Small intestine (tissue), 7 donors: ENCODE results near the gene USP13. TPM values are rescaled to one million over a fixed set of nuclear protein-coding genes. Genes with fewer than 3 reads are reported as not detected.

Experiments used
- DNase-seq, 2 donors: peaks; one replicate each; pipeline versions ENCODE4 v3.0.0 to v3.0.0-alpha.2; 2013
- FAIRE-seq: peaks from 2 replicates; lab custom pipeline; 2012; peaks lifted over from hg19 to GRCh38; lab: Jason Lieb, UNC
- H3K27ac ChIP-seq, 3 donors: one replicate each; pipeline ENCODE4 v1.5.1; 2013; ENCODE audit warnings: low read length in 2 of 3, mild to moderate bottlenecking in 2 of 3, control low read depth in 1 of 3, inconsistent platforms in 1 of 3, low read depth in 1 of 3, moderate library complexity in 1 of 3
- H3K27me3 ChIP-seq, 3 donors: one replicate each; pipeline ENCODE4 v1.6.1; 2013; ENCODE audit warnings: low read length in 3 of 3, inconsistent platforms in 1 of 3; ENCODE audit not compliant: control insufficient read depth in 3 of 3, insufficient read depth in 3 of 3
- H3K36me3 ChIP-seq, 3 donors: one replicate each; pipeline ENCODE4 v1.6.1; 2013; ENCODE audit warnings: low read length in 3 of 3, inconsistent platforms in 1 of 3, low read depth in 1 of 3, mild to moderate bottlenecking in 1 of 3, moderate library complexity in 1 of 3; ENCODE audit not compliant: control insufficient read depth in 3 of 3, insufficient read depth in 2 of 3
- H3K4me1 ChIP-seq, 3 donors: one replicate each; pipeline ENCODE4 v1.6.1; 2013; ENCODE audit warnings: low read length in 2 of 3, inconsistent platforms in 1 of 3, low read depth in 1 of 3, mild to moderate bottlenecking in 1 of 3, moderate library complexity in 1 of 3; ENCODE audit not compliant: control insufficient read depth in 3 of 3, insufficient read depth in 2 of 3
- H3K4me3 ChIP-seq, 3 donors: one replicate each; pipeline ENCODE4 v1.5.1; 2013; ENCODE audit warnings: low read length in 3 of 3, control low read depth in 1 of 3, inconsistent platforms in 1 of 3, low read depth in 1 of 3, mild to moderate bottlenecking in 1 of 3, moderate library complexity in 1 of 3
- H3K9me3 ChIP-seq, 2 donors: one replicate each; pipeline ENCODE4 v1.6.1; 2013; ENCODE audit warnings: low read depth in 1 of 2, low read length in 1 of 2; ENCODE audit not compliant: control insufficient read depth in 2 of 2, insufficient read depth in 1 of 2
- WGBS, 3 donors: extraction: QIAGEN DNeasy Blood & Tissue Kit; methylation state at CpG; one replicate each; pipeline ENCODE4 v1.1.7; 2013; 5-methylcytosine and 5-hydroxymethylcytosine counted together
- polyA plus RNA-seq, 4 donors: library from polyadenylated mRNA; stranded (reverse) in 3 of 4; unstranded in 1 of 4; fragments of 200-250 nt in 3 of 4; fragments of 120-200 nt in 1 of 4; gene quantifications; one replicate each; pipeline versions ENCODE4 v1.2.1 to v1.2.3, GENCODE V29; 2013
- donor health status: healthy with polysubstance abuse.
- donor health status: control.
- donor health status: control.
- donor health status: Bipolar disorder and iron deficiency.
- donor health status: healthy.

The USP13 gene
- polyA plus RNA-seq, 4 donors = 0.22 to 4.2 (median 1.8) TPM

DNA sequence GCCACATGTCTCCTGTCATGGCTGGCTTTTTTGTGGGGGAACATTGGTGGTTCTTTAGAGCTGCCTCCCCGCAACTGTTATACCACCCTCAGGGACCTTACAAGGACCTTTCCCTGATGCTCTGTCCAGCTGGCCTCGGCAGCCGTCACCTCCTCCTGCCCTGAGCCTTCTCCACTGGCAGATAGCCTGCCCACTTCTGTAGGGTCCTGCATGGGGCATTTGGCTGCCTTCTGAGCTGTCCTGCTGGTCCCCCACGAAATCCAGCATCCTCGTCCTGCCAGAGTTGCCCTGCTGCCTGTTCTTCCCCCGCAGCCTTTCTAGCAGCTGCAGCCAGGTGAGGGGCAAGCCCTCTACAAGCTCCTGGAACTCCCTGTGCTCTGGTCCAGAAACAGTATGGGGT, 86.2 kb downstream of the USP13 start:
- no peak overlapping the region for H3K27ac ChIP-seq
- H3K36me3 ChIP-seq = peaks cover 0 to 9% (median 0%) of the 10 kb centered on the region in 3 donors
- DNase-seq (no peak), FAIRE-seq (no peak)
- H3K9me3 ChIP-seq = no peaks in the 10 kb centered on the region
- H3K4me1 ChIP-seq = no peaks in the 10 kb centered on the region
- 91 to 99% (median 95%) methylated on average over 6 of the region's 6 CpGs for WGBS, 3 donors
- no peaks in the 10 kb centered on the region for H3K27me3 ChIP-seq
- H3K4me3 ChIP-seq = no peak overlapping the region

DNA sequence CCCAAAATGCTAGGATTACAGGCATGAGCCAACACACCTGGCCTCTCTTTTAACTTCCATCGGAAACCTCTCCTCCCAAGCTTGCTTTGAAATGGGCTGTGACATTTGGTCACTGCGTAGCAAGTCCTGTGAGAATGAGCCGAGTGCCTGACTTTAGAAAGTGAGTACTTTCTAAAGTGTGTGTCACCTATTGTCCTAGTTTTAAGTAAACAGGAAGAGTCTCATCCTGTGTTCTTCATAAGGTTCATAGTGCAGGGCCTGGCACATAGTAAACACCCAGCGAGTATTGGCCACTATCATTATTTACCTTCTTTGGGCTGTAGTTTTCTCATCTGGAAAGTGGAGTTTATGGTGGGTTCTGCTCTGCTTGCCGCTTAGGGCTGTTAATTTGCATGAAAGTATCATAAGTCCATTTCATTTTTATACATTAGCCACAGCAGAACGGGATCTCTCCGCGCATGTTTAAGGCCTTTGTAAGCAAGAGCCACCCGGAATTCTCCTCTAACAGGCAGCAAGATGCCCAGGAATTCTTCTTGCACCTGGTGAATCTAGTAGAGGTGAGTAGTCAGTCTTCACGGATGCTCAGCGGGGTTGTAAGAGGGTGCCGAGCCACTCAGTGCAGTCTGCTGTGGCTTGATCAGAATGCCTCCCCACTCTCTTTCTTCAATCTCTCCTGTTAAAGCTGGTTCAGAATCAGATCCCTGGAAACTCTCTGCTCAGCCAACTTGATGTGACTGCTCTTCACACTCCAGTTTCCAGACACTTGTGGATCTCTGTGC, 87.2 kb downstream of the USP13 start:
- DNase-seq = no peak
- no peaks in the 10 kb centered on the region for H3K4me1 ChIP-seq
- FAIRE-seq = no peak
- H3K36me3 ChIP-seq = peaks cover 0 to 13% (median 0%) of the 10 kb centered on the region in 3 donors
- H3K9me3 ChIP-seq = no peaks in the 10 kb centered on the region
- H3K4me3 ChIP-seq = no peak overlapping the region
- WGBS, 3 donors = 84 to 92% (median 90%) methylated on average over 12 of the region's 12 CpGs
- H3K27me3 ChIP-seq = no peaks in the 10 kb centered on the region
- no peak overlapping the region for H3K27ac ChIP-seq

DNA sequence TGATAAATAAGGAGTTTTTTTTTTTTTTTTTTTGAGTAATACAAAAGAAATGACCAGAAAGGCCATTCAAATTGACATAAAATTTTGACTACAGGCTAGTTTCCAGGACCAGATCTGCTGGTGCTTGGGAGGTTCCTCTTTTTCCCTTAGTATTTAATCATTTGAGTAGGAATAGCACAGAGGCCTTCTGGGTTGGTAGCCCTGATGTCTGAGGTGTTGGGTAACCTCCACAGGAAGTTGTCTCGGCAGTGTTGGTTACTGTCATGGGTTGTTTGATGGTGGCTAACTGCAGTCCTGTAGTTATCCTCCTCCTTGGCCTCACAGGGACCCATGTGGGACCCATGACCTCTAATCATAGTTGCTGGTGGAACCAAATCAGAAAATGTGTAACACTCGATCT, 91.1 kb downstream of the USP13 start:
- Histone ChIP-seq H3K4me1 (no peaks in the 10 kb centered on the region), H3K27me3 (no peaks in the 10 kb centered on the region), H3K4me3 (no peak overlapping the region), H3K9me3 (no peaks in the 10 kb centered on the region), H3K27ac (no peak overlapping the region), H3K36me3 (peaks cover 0 to 13% (median 0%) of the 10 kb centered on the region in 3 donors)
- 80 to 92% (median 81%) methylated on average over 2 of the region's 2 CpGs for WGBS, 3 donors
- FAIRE-seq (no peak), DNase-seq (no peak)

DNA sequence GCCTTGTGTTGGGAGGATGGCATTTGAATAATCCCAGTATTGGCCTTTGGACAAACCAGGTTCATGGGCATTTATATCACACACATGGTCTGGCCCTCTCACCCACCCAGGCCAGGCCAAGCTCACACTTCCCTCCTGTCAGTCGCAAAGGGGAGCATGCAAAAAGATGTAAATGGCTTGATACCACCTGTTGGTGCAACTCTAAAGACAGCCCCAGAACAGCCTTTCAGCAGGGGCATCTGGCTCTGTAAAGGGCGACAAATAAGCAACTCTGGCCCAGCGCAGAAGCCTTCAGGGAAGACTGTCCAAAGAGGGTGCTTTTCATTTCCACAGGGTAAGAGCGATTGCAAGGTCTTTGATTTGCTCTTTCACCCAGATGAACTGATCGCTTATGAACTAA, 91.8 kb downstream of the USP13 start:
- Histone ChIP-seq H3K27ac (no peak overlapping the region), H3K27me3 (no peaks in the 10 kb centered on the region), H3K4me3 (no peak overlapping the region), H3K36me3 (peaks cover 0 to 10% (median 0%) of the 10 kb centered on the region in 3 donors), H3K4me1 (no peaks in the 10 kb centered on the region), H3K9me3 (no peaks in the 10 kb centered on the region)
- FAIRE-seq (no peak), DNase-seq (no peak)
- WGBS, 3 donors = 95 to 98% (median 96%) methylated on average over 5 of the region's 5 CpGs

DNA sequence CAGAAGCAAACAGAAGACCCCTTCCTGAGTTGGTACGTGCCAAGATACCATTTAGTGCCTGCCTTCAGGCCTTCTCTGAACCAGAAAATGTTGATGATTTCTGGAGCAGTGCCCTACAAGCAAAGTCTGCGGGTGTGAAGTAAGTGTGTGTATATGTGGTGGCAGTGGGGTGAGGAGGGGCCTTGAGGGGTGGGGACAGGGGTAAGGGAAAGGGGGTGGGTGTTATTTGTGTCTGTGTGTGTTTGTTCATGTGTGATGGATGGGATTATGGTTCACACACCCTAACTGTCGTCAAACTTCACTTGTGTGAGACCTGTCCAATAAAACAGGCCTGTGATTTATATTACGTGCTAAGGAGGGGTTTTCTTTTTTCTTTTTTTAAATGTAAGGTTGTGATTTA, 92.2 kb downstream of the USP13 start:
- Histone ChIP-seq H3K36me3 (peaks cover 0 to 9% (median 0%) of the 10 kb centered on the region in 3 donors), H3K27ac (no peak overlapping the region), H3K9me3 (no peaks in the 10 kb centered on the region), H3K4me3 (no peak overlapping the region), H3K4me1 (no peaks in the 10 kb centered on the region), H3K27me3 (no peaks in the 10 kb centered on the region)
- 87 to 96% (median 90%) methylated on average over 4 of the region's 4 CpGs for WGBS, 3 donors
- FAIRE-seq = no peak
- DNase-seq = no peak

DNA sequence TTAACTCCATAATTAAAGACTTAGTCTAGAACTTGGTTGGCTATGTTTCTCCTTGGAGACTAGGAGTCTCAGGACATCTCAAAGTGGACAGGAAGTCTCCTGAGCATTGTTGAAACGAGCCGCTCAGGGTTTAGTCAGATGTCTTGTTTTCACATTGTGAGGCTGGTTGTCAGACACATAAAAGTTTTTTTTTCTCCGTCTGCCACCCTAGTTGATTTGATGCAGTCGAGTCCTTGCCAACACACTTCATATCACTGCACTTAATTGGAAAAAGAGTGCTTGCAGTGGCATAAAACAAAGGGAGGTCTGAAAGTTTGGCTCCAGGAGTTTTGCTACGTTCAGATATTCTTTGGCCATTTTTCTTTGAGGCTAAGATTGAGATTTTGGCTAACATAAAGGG, 92.9 kb downstream of the USP13 start:
- Histone ChIP-seq H3K36me3 (peaks cover 0 to 7% (median 0%) of the 10 kb centered on the region in 3 donors), H3K9me3 (no peaks in the 10 kb centered on the region), H3K4me1 (no peaks in the 10 kb centered on the region), H3K27ac (no peak overlapping the region), H3K27me3 (no peaks in the 10 kb centered on the region), H3K4me3 (no peak overlapping the region)
- DNase-seq (no peak), FAIRE-seq (no peak)
- WGBS, 3 donors = 71 to 83% (median 83%) methylated on average over 5 of the region's 5 CpGs

DNA sequence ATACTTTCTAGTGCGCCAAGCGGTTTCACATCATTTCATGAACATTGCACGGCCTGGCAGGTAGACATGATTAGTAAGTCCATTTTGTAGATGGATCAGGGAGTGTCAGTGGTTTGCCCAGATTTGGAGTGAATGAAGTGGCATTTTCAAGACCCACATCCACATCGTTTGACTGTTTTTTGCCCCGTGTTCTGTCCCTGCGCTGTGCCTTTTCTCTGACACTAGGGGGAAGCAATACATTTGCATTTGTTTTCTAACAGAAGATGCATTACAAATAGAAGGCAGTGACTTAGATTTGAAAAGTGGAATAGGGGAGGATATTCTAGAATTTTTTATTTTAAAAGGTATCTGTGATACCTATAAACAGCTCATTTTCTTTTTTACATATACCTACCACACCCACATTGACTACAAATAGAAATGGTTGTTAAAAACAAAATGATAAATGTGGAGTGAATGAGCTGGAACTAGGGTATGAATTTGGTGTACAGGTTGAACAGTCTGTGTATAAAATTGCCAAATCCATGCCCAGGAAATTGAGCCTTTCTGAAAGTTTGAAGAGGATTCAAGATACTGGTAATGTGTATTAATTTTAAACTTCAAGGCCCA, 98.0 kb downstream of the USP13 start:
- Histone ChIP-seq H3K4me1 (no peaks in the 10 kb centered on the region), H3K27me3 (no peaks in the 10 kb centered on the region), H3K4me3 (no peak overlapping the region), H3K36me3 (peaks cover 0 to 7% (median 0%) of the 10 kb centered on the region in 3 donors), H3K27ac (no peak overlapping the region), H3K9me3 (no peaks in the 10 kb centered on the region)
- FAIRE-seq = no peak
- no peak for DNase-seq
- WGBS, 3 donors = 57 to 64% (median 58%) methylated on average over 6 of the region's 6 CpGs

DNA sequence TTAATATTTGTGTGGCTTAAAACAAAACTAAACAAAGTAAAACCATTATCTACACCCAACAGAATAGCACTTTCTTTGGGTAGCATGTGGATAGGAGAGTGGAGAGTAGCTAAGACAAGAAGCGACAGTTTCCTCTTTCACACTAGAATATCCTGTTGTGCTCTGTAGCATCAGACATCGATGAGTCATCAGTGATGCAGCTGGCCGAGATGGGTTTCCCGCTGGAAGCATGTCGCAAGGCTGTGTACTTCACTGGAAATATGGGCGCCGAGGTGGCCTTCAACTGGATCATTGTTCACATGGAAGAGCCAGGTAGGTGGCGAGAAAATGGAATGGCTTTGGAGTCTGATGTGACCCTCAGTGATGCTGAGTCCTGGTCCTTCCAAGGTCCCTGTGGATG, 108.1 kb downstream of the USP13 start:
- no peaks in the 10 kb centered on the region for H3K4me1 ChIP-seq
- H3K27me3 ChIP-seq = no peaks in the 10 kb centered on the region
- DNase-seq = no peak
- H3K36me3 ChIP-seq = peaks cover 0 to 16% (median 0%) of the 10 kb centered on the region in 3 donors
- H3K27ac ChIP-seq = no peak overlapping the region
- H3K4me3 ChIP-seq = no peak overlapping the region
- H3K9me3 ChIP-seq = peaks cover 0 to 2% of the 10 kb centered on the region in 2 donors
- WGBS, 3 donors = 90 to 93% (median 92%) methylated on average over 8 of the region's 8 CpGs
- no peak for FAIRE-seq
